Measurements from ENCODE around the gene PRKCA.

- no peak for TF ChIP-seq YY1 (IDR thresholded peaks at IDR 0.05; ENCODE audit: borderline replicate concordance in 1 of 3, control insufficient read depth in 1 of 3, extremely low read depth in 1 of 3, insufficient read depth in 3 of 3, insufficient read length in 1 of 3, insufficient replicate concordance in 2 of 3, low read depth in 1 of 3, low read length in 2 of 3)
- TF ChIP-seq TCF7L2 (IDR thresholded peaks at IDR 0.05; ENCODE audit: low read depth, low read length) = no peak
- TF ChIP-seq TBP (optimal IDR thresholded peaks at IDR 0.05; ENCODE audit: low read depth, low read length) = no peak
- TF ChIP-seq ESRRA (IDR thresholded peaks at IDR 0.05; ENCODE audit: borderline replicate concordance, low read depth) = no peak
Observed at GRCh38 chr17:66372182-66372581, 69.8 kb downstream of the PRKCA start.

Measured in K562 (cell line).